HG02981 (cell line): ENCODE data around the gene TIMELESS.
"Not testable (repeated sequence)": the region's sequence is repeated elsewhere in the genome, so short reads cannot be mapped to it uniquely, and the experiment has no call there.

Experiments used
- ATAC-seq: cut with Tn5 transposase; IDR thresholded peaks from one replicate; pipeline ENCODE4 v1.9.1; 2021; ENCODE audit warnings: mild to moderate bottlenecking, moderate library complexity; ENCODE audit not compliant: unreplicated experiment

Gene TIMELESS, protein sequence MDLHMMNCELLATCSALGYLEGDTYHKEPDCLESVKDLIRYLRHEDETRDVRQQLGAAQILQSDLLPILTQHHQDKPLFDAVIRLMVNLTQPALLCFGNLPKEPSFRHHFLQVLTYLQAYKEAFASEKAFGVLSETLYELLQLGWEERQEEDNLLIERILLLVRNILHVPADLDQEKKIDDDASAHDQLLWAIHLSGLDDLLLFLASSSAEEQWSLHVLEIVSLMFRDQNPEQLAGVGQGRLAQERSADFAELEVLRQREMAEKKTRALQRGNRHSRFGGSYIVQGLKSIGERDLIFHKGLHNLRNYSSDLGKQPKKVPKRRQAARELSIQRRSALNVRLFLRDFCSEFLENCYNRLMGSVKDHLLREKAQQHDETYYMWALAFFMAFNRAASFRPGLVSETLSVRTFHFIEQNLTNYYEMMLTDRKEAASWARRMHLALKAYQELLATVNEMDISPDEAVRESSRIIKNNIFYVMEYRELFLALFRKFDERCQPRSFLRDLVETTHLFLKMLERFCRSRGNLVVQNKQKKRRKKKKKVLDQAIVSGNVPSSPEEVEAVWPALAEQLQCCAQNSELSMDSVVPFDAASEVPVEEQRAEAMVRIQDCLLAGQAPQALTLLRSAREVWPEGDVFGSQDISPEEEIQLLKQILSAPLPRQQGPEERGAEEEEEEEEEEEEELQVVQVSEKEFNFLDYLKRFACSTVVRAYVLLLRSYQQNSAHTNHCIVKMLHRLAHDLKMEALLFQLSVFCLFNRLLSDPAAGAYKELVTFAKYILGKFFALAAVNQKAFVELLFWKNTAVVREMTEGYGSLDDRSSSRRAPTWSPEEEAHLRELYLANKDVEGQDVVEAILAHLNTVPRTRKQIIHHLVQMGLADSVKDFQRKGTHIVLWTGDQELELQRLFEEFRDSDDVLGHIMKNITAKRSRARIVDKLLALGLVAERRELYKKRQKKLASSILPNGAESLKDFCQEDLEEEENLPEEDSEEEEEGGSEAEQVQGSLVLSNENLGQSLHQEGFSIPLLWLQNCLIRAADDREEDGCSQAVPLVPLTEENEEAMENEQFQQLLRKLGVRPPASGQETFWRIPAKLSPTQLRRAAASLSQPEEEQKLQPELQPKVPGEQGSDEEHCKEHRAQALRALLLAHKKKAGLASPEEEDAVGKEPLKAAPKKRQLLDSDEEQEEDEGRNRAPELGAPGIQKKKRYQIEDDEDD

DNA sequence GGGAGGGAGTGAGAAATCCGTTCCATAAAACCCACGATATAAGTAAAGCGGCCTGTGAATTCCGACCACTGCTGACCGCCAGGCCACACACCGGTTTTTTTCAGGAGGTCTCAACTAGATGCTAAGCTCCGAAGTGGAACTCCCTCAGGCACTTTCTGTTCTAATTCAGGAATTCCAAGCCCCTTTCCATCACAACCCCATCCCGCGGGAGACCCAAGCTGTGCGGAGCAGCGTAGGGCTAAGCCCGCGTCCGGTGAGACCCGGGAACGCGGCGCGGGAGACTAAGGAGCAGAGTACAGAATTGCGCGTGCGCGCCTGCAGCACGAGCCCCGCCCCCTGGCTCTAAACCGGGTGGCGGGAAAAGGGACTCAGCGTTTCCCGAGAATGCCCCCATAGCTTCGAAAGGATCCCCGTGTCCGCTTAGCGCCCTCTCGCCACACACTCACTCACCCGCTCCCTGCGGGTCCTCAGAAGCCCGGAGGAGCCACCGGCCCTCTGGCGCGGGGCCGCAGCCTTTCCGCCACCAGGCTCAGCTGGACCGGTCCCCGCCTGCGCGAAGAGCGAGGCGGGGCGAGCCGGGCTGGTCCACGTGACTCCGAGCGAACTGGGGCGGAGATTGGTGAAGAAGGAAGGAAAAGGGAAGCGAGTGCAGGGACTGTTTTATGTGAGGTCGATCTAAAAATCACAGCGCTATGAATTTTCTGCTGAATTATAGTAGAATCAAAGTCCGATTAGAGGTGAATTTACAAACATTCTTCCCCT is at the start of gene TIMELESS:
Gene TIMELESS (minus strand): TSS at position 567 of the 762 bp plus-strand sequence. CDS start 15,256 bp downstream, outside the sequence.
- ATAC-seq, result peak; percentile 94

DNA sequence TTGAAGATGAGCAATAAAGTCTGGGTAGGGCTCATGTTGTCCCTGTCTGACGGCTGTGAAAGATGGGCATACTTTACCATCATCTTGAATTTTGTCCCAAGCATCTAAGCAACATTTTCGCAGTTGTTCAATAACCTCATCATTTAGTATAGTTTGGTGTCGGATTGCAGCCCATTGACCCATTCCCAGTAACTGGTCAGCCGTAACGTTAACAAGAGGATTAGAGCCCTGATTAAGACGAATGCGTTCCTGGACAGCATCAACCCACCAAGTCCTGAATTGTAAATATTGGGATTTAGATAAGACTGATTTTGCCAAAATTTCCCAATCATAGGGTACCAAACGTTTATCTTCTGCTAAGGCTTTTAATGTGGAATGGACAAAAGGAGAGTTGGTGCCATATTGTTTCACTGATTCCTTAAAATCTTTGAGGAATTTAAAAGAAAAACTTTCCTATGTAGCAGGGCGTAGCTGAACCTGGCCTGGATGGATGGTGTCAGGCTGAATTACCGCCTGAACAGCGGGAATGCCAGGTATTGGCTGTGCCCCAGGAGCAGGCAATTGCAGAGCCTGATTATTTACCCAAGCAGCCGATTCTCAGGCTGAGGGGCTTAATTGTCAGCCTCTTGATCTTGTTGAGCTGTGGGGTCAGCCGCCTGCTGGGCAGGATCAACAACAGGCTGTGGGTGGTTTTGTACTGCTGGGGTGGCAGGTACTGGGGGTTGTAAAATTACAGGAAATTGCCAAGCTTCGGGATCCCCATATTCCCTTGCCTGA is 49.1 kb upstream of the TIMELESS start:
- not testable (repeated sequence) for ATAC-seq

DNA sequence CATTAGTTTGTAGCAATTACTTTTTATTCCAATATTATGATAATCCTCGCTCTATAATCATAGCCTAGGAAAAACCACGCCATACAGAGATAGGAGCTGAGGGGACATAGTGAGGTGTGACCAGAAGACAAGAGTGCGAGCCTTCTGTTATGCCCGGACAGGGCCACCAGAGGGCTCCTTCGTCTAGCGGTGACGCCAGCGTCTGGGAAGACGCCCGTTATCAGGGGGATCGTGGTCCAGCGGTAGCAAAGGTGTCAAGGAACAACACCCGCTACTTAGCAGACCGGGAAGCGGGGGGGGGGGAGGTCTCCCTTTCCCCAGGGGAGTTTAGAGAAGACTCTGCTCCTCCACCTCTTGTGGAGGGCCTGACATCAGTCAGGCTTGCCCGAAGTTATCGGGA is 47.5 kb upstream of the TIMELESS start:
- not testable (repeated sequence) for ATAC-seq

DNA sequence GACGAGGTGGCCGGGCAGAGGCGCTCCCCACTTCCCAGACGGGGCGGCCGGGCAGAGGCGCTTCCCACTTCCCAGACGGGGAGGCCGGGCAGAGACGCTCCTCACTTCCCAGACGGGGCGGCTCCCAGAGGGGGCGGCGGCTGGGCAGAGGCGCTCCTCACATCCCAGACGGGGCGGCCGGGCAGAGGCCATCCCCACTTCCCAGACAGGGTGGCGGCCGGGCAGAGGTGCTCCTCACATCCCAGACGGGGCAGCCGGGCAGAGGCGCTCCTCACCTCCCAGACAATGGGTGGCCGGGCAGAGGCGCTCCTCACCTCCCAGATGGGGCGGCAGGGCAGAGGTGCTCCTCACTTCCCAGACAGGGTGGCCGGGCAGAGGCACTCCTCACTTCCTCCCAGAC is 45.3 kb upstream of the TIMELESS start:
- ATAC-seq, result not testable (repeated sequence)

DNA sequence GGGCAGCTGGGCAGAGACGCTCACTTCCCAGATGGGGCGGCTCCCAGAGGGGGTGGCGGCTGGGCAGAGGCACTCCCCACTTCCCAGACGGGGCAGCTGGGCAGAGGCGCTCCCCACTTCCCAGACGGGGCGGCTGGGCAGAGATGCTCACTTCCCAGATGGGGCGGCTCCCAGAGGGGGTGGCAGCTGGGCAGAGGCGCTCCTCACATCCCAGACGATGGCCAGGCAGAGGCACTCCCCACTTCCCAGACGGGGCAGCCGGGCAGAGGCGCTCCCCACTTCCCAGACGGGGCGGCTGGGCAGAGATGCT is 44.8 kb upstream of the TIMELESS start:
- not testable (repeated sequence) for ATAC-seq

DNA sequence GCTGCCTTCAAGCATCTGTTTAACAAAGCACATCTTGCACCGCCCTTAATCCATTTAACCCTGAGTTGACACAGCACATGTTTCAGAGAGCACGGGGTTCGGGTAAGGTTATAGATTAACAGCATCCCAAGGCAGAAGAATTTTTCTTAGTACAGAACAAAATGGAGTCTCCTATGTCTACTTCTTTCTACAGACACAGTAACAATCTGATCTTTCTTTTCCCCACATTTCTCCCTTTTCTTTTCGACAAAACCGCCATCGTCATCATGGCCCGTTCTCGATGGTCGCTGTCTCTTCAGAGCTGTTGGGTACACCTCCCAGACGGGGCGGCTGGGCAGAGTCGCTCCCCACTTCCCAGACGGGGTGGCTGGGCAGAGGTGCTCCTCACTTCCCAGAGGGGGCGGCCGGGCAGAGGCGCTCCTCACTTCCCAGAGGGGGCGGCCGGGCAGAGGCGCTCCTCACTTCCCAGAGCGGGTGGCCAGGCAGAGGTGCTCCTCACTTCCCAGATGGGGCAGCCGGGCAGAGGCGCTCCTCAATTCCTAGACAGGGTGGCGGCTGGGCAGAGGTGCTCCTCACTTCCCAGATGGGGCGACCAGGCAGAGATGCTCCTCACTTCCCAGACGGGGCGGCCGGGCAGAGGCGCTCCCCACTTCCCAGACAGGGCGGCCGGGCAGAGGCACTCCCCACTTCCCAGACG is 44.3 kb upstream of the TIMELESS start:
- not testable (repeated sequence) for ATAC-seq

DNA sequence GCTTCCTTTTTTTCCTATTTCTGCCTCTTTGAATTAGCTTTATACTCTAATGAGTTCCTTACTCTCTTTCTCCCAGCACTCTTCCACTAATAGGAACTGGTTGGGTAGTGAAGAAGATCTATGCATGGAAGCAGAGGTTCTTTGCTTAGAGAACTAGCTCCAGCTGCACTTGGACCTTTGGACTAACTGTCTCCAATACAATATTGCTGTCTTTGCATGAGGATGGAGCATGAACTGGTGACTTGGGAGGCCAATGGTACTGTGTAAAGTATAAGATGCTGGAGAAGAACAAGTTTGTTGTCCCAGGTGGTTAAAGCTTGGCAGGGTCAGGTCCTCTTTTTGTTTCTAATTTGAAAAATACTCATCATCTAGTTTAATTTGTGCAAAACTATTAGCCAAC is 41.1 kb upstream of the TIMELESS start:
- ATAC-seq, result no peak

DNA sequence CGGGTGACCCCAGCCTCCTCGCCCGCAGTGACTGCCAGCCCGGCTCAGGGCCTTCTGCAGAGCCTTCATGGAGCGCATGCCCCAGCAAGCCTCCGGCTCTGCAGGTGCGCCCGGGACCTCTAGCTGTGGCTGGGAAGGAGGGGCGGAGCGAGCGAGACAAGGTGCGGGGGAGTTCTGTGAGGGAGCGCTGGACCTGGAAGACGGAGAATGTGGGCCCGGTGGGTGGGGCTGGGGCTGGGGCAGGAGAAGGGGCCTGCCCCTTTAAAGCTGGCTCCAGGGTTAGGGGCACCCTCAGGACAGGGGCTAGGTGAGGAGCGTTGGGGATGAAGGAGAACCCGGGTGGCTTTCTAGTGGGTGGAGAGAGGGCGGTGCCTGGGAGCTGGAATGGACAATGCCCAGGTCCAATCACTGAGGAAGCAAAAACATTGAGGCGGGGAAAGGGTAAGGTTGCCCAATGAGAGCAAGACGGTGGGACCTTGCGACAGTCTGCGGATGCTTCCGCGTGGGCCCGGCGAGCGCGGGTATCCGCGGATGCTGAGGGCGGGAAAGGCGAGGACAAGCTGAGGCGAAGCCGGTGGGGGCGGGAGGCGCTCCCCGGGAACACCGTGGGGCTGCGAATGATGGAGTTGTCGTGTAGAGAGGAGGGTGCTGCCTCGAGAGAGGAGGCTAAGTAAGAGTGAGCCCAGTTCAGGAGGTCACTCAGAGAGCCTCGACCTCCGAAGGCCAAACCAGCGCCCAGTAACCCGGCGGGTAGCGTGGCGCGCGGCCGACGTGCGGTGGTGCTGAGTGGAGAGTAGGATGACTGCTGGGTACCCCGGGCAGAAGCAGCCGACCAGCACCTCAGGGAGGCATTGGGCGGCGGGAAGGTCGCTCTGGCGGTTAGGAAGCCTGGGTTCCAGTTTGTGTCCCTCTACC is 39.1 kb upstream of the TIMELESS start, which contains the start of gene GLS2:
Gene GLS2 (minus strand): TSS at position 121 of the 915 bp plus-strand sequence. CDS start 43 bp downstream, at position 78.
- peak; percentile 85 for ATAC-seq

DNA sequence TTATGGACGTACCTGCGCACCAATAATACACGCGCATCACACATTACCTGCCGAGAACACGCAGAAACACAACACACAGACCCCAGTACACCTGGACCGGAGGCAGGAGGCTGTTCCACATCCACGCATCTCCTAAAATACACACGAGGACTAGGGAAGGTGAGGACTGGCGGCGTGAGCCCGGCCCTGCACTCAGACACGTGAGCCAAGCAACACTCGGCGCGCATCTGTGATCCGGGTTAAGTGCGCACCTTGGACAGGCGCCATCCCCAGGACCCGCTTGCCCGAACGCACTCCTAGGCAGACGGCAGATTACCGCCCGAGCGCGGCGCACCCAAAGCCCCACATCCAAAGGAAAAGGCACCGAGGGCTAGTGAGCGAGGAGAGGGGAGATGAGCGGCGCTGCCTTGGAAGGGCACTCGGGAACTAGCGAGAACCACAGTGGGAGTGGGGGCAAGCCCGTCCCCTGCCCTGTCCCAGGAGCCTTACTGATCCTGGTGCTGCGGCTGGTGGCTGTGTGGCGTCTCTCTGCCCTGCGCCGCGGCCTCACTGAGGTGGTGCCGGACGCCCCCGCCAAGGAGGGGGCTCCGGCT is 38.3 kb upstream of the TIMELESS start:
- peak; percentile 10 for ATAC-seq

DNA sequence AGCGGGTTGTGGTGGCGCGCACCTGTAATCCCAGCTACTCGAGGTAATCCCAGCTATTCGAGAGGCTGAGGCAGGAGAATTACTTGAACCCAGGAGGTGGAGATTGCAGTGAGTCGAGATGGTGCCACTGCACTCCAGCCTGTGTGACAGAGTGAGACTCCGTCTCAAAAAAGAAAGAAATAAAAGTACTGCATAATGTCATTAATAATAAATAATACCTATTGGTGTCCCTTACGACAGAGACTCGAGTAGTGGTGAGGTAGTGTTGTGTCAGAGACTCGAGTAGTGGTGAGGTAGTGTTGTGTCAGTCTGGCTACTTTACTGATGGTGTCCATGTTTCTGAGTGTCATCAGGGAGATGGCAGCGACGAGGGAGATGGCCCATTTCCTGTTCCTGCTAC is 37.5 kb upstream of the TIMELESS start:
- no peak for ATAC-seq

DNA sequence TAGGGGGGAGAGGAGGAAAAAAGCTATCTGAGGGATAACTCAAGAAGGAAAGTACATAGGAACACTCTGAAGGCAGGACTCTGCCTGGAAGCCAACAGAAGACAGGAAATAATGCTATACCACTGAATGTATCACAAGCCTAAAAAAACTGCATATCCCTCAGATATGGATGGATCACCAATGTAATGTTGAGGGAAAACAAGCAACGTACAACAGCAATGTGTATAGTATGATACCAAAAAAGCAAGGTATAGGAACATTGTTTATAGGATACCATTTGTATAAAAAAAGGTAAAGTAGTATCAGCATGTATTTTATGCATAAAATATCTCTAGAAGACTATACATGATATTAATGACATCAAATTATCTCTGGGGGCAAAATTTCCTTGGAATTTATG is 35.3 kb upstream of the TIMELESS start:
- ATAC-seq, result no peak

DNA sequence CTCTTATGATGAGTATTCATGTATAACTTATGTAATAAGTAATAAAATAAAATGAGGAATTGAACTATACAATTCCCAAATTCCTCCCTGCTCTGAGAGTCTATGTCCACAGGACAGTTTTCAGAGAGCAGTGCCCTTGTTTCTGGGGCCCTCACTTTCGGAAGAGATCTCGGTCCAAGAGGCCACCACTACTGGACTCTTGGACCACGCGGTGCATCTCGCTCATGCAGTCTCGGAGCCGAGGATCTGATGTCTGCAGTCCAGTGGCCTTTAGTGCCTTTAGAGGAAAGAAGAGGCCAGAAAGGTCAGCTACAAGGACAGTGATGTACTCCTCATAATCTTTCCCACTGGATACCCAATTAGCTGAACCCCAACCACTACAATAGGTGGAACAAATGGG is 30.4 kb upstream of the TIMELESS start:
- no peak for ATAC-seq

DNA sequence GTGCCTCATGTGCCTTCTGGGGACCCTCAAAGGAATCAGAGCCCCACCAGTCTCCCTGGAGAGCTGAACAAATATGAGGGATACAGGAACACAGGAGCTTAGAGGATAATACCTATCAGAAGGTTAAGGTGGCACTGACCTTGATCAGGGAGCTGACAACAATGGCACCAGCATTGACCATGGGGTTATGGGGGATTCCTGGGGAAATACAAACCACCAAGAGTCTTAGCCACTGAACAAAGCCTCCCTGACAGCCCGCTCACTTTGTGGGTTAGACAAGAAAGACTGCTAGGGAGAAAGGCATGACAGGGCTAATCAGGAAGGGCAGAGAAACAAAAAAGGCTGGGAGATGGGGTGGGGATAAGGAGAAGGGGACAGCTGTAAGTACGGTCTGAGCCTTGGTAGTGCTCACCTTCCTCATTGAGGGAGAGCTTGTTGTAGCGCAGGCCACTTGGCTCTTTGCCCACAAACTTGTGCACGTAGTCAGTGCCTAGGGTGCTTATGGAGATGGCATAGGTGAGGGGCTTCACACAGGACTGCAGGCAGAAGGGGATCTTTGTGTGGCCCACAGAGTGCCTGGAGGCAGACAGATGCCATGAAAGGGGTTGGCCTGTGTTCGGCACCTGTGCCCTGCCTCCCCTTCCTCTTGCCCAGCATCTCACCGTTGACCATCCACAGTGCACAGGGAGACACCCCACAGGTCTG is 28.4 kb upstream of the TIMELESS start:
- no peak for ATAC-seq

DNA sequence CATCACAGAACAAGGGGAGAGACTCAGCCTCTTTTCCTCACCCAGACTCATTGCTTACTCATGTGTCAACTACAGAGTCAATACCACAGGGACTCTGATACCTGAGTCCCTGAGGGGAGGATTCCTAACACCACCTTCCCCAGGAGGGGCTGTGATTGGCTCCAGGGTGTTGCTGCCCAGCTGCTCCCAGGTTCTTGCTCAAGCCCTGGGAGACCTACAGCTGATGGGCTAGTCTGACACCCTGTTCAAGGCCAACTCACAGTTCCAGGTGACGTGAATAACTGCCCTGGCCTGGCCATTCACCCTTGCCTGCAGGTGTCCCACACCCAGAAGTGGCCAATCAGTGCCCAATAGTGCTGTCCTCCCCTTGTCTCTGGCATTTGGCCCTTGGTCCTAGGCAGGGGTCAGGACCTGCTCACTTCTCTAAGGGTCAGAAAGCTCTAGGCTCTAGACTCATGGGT is 27.8 kb upstream of the TIMELESS start:
- ATAC-seq, result no peak

DNA sequence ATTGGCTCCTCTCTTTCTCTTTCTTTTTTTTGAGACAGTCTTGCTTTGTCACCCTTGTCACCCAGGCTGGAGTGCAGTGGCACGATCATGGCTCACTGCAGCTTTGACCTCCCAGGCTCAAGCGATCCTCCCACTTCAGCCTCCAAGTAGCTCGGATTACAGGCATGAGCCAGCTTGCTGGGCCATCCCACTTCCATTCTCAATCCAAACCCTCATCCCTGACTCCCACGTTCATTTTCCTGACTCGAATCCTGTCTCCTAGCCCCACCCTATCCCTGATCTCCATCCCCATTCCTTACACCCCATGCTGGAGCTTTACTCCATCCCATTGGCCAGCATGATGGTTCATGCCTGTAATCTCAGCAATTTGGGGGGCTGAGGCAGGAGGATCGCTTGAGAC is 26.9 kb upstream of the TIMELESS start:
- no peak for ATAC-seq

DNA sequence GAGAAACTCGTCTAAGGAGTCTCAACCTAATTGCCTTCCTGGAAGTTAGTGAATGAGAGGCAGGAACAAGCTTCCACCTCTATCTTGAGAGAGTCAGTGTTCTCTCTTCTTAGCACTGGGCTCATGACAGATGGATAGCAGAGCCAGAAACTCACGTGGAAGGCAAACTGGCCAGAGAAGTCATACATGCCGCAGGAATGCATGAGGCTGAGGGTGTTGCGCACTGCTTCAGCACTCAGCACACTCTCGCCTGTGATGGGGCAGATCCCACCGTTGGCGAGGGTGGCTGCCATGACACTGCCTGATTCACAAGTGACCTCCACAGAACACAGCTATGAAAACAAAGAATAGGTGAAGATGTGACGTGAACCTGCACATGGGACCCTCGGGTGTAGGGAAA is 25.2 kb upstream of the TIMELESS start:
- ATAC-seq, result no peak
